ENCODE results near the gene PLEKHG2.

DNA sequence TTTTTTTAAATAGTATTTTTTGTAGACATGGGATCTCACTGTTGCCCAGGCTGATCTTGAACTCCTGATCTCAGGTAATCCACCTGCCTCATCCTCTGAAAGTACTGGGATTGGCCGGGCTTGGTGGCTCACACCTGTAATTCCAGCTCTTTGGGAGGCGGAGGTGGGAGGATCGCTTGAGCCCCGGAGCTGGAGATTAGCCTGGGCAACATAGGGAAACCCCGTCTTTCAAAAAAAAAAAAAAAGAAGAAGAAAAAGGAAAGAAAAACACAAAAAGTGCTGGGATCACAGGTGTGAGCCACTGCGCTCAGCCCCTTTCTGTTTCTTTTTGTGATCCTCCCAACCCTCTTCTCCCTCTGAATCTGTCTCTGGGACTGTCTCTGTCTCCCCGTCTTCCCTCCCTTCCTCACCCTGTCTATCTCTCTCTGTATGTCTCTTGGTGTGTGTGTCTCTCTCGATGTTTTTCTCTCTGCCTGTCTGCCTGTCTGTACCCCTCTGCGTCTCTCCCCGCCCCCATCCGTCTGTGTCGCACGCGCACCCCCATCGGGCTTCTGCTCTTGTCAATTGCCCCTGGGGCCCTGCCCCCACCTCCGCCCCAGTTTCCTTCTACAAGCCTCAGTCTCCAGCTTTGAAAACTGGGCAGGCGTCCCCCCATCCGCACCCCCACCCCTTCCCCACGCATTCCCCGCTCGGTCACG, 6.4 kb upstream of the PLEKHG2 start:
- TF ChIP-seq POLR2A (IDR thresholded peaks at IDR 0.05) (peak in 1 of 2 donors; percentile 25), CTCF (IDR thresholded peaks at IDR 0.05) (no peak)
